Head of caudate nucleus (tissue), 42 donors: ENCODE measurements around the gene ACTG2.

ENCODE experiments used
- DNase-seq, 42 donors: peaks; one replicate each; pipeline versions ENCODE4 v3.0.0 to v3.0.0-alpha.2; 2020 to 2021; ENCODE audit warnings: mixed read lengths in 7 of 42
- intact Hi-C: fragments of 100-400 bp; cut with DNase I; formaldehyde crosslinking; loops from one replicate; pipeline ENCODE4 v1.15.0; 2022

The ACTG2 gene

GRCh38 chr2:73908689-73909652 is 16.2 kb downstream of the ACTG2 start:
- intact Hi-C loops: no loop called here
- no peak for DNase-seq

GRCh38 chr2:73910873-73911547 is 18.2 kb downstream of the ACTG2 start:
- no peak for DNase-seq
- intact Hi-C loops: no loop called here

GRCh38 chr2:73911548-73912208 is 18.9 kb downstream of the ACTG2 start:
- no peak for DNase-seq
- intact Hi-C loops: no loop called here

- DNase-seq: no peak
- intact Hi-C loops: no loop called here
Observed at GRCh38 chr2:73913414-73914054, 20.7 kb downstream of the ACTG2 start.

- no peak for DNase-seq
- intact Hi-C loops: no loop called here
Observed at GRCh38 chr2:73914667-73915066, 21.9 kb downstream of the ACTG2 start.

GRCh38 chr2:73915437-73915993 is 22.7 kb downstream of the ACTG2 start:
- intact Hi-C loops: no loop called here
- DNase-seq: no peak

GRCh38 chr2:73916666-73917065 is 23.9 kb downstream of the ACTG2 start:
- no peak for DNase-seq
- intact Hi-C loops: no loop called here

GRCh38 chr2:73917296-73917695 is 24.5 kb downstream of the ACTG2 start:
- intact Hi-C loops: no loop called here
- no peak for DNase-seq

- intact Hi-C loops: no loop called here
- no peak for DNase-seq
Observed at GRCh38 chr2:73917696-73918207, 24.9 kb downstream of the ACTG2 start.

GRCh38 chr2:73918856-73919255 is 26.0 kb downstream of the ACTG2 start:
- no peak for DNase-seq
- intact Hi-C loops: no loop called here

GRCh38 chr2:73919596-73920228 is 26.9 kb downstream of the ACTG2 start:
- intact Hi-C loops: loop anchor here (10.0 kb wide), 1 partner anchor 225 kb away; the partner anchor contains the start of gene BOLA3

GRCh38 chr2:73920577-73921545 is 28.1 kb downstream of the ACTG2 start:
- no peak for DNase-seq
- intact Hi-C loops: loop anchor here (10.0 kb wide), 1 partner anchor 224 kb away; the partner anchor contains the start of gene BOLA3

More at GRCh38 chr2:73919596-73920228, 26.9 kb downstream of the ACTG2 start:
- no peak for DNase-seq

GRCh38 chr2:73921581-73921980 is 28.8 kb downstream of the ACTG2 start:
- intact Hi-C loops: loop anchor here (10.0 kb wide), 1 partner anchor 223 kb away; the partner anchor contains the start of gene BOLA3
- no peak for DNase-seq

- no peak for DNase-seq
- intact Hi-C loops: loop anchor here (10.0 kb wide), 1 partner anchor 222 kb away; the partner anchor contains the start of gene BOLA3
Observed at GRCh38 chr2:73922681-73923080, 29.9 kb downstream of the ACTG2 start.

GRCh38 chr2:73925033-73925704 is 32.4 kb downstream of the ACTG2 start:
- DNase-seq: no peak
- intact Hi-C loops: loop anchor here (5.0 to 10.0 kb wide), 2 partner anchors 77 to 220 kb away; partner anchors contain the start of gene BOLA3

- intact Hi-C loops: loop anchor here (5.0 to 10.0 kb wide), 2 partner anchors 76 to 219 kb away; partner anchors contain the start of gene BOLA3
- DNase-seq: no peak
Observed at GRCh38 chr2:73925853-73926492, 33.2 kb downstream of the ACTG2 start.
